A204.1 (cell line): Measurements from ENCODE around the gene ZBTB46.
"Not testable (repeated sequence)": the region's sequence is repeated elsewhere in the genome, so short reads cannot be mapped to it uniquely, and the experiment has no call there.

ENCODE experiments used
- FAIRE-seq: peaks from 2 replicates; lab custom pipeline; 2012; peaks lifted over from hg19 to GRCh38; lab: Jason Lieb, UNC

Gene ZBTB46

GRCh38 chr20:63734111-63734945 lies 96.7 kb downstream of the ZBTB46 start:
- no peak for FAIRE-seq

GRCh38 chr20:63733579-63734081 lies 97.4 kb downstream of the ZBTB46 start:
- FAIRE-seq: no peak

GRCh38 chr20:63733117-63733516 lies 97.9 kb downstream of the ZBTB46 start:
- no peak for FAIRE-seq

- no peak for FAIRE-seq
These were observed 98.7 kb downstream of the ZBTB46 start for GRCh38 chr20:63732118-63733095.

- FAIRE-seq: no peak
These were observed 99.7 kb downstream of the ZBTB46 start for GRCh38 chr20:63731410-63731809.

GRCh38 chr20:63730189-63730733 lies 100.8 kb downstream of the ZBTB46 start:
- not testable (repeated sequence) for FAIRE-seq

GRCh38 chr20:63722967-63723622 lies 108.0 kb downstream of the ZBTB46 start:
- FAIRE-seq: not testable (repeated sequence)

GRCh38 chr20:63718996-63719395 lies 112.1 kb downstream of the ZBTB46 start:
- FAIRE-seq: no peak

- FAIRE-seq: no peak
These were observed 116.2 kb downstream of the ZBTB46 start for GRCh38 chr20:63714858-63715257.

GRCh38 chr20:63712191-63712590 lies 118.9 kb downstream of the ZBTB46 start:
- FAIRE-seq: no peak

- FAIRE-seq: no peak
These were observed 119.9 kb downstream of the ZBTB46 start for GRCh38 chr20:63711085-63711645.

GRCh38 chr20:63709149-63709527 lies 121.9 kb downstream of the ZBTB46 start:
- no peak for FAIRE-seq

- FAIRE-seq: no peak
These were observed 122.5 kb downstream of the ZBTB46 start for GRCh38 chr20:63708301-63709148.

- FAIRE-seq: no peak
These were observed 123.3 kb downstream of the ZBTB46 start, which contains the start of the genes ARFRP1 and ZGPAT for GRCh38 chr20:63707558-63708300. TSS of gene ARFRP1 (minus strand) at chr20:63707976. CDS start at chr20:63707091, 885 bp downstream. TSS of gene ZGPAT (plus strand) at chr20:63708039. CDS start at chr20:63708581, 542 bp downstream.

- FAIRE-seq: no peak
These were observed 124.1 kb downstream of the ZBTB46 start for GRCh38 chr20:63706852-63707557.

GRCh38 chr20:63706027-63706695 lies 124.9 kb downstream of the ZBTB46 start:
- FAIRE-seq: no peak

GRCh38 chr20:63705232-63706026 lies 125.6 kb downstream of the ZBTB46 start:
- FAIRE-seq: no peak

- no peak for FAIRE-seq
These were observed 126.3 kb downstream of the ZBTB46 start for GRCh38 chr20:63704749-63705117.
